ES-I3 (cell line): Measurements from ENCODE around the gene MRTFA.
"Not testable (repeated sequence)": the region's sequence is repeated elsewhere in the genome, so short reads cannot be mapped to it uniquely, and the experiment has no call there.

Experiments used
- H3K36me3 ChIP-seq: 2 replicates; pipeline ENCODE4 v1.6.1; 2013; ENCODE audit warnings: mild to moderate bottlenecking, low read length, control low read depth, moderate library complexity; ENCODE audit not compliant: insufficient read depth
- H3K4me1 ChIP-seq: 2 replicates; pipeline ENCODE4 v1.6.1; 2013; ENCODE audit warnings: mild to moderate bottlenecking, control low read depth, low read length; ENCODE audit not compliant: insufficient read depth
- H3K9ac ChIP-seq: 2 replicates; pipeline ENCODE4 v1.6.1; 2013; ENCODE audit warnings: low read depth, mild to moderate bottlenecking, low read length, moderate library complexity
- H3K9me3 ChIP-seq: 2 replicates; pipeline ENCODE4 v1.6.1; 2013; ENCODE audit warnings: mild to moderate bottlenecking, low read length, moderate library complexity; ENCODE audit not compliant: control insufficient read depth, insufficient read depth

The MRTFA gene

GRCh38 chr22:40627612-40628011, 8.9 kb downstream of the MRTFA start:
- Histone ChIP-seq H3K9ac (no peak overlapping the region), H3K36me3 (no peaks in the 10 kb centered on the region), H3K9me3 (no peaks in the 10 kb centered on the region)

GRCh38 chr22:40626851-40627250, 9.7 kb downstream of the MRTFA start:
- Histone ChIP-seq H3K4me1 (no peaks in the 10 kb centered on the region), H3K9ac (no peak overlapping the region), H3K36me3 (no peaks in the 10 kb centered on the region), H3K9me3 (no peaks in the 10 kb centered on the region)

More at GRCh38 chr22:40627612-40628011, 8.9 kb downstream of the MRTFA start:
- H3K4me1 ChIP-seq: no peaks in the 10 kb centered on the region

GRCh38 chr22:40625794-40626193, 10.7 kb downstream of the MRTFA start:
- H3K36me3 ChIP-seq, H3K9me3 ChIP-seq, H3K4me1 ChIP-seq, H3K9ac ChIP-seq: not testable (repeated sequence)

GRCh38 chr22:40625281-40625680, 11.2 kb downstream of the MRTFA start:
- not testable (repeated sequence) for H3K9me3 ChIP-seq, H3K4me1 ChIP-seq, H3K9ac ChIP-seq, H3K36me3 ChIP-seq

GRCh38 chr22:40624770-40625169, 11.7 kb downstream of the MRTFA start:
- Histone ChIP-seq H3K9me3 (no peaks in the 10 kb centered on the region), H3K4me1 (no peaks in the 10 kb centered on the region), H3K9ac (no peak overlapping the region), H3K36me3 (no peaks in the 10 kb centered on the region)

- Histone ChIP-seq H3K4me1 (no peaks in the 10 kb centered on the region), H3K9me3 (no peaks in the 10 kb centered on the region), H3K9ac (no peak overlapping the region), H3K36me3 (no peaks in the 10 kb centered on the region)
Observed at GRCh38 chr22:40621309-40622151, 15.0 kb downstream of the MRTFA start.

DNA sequence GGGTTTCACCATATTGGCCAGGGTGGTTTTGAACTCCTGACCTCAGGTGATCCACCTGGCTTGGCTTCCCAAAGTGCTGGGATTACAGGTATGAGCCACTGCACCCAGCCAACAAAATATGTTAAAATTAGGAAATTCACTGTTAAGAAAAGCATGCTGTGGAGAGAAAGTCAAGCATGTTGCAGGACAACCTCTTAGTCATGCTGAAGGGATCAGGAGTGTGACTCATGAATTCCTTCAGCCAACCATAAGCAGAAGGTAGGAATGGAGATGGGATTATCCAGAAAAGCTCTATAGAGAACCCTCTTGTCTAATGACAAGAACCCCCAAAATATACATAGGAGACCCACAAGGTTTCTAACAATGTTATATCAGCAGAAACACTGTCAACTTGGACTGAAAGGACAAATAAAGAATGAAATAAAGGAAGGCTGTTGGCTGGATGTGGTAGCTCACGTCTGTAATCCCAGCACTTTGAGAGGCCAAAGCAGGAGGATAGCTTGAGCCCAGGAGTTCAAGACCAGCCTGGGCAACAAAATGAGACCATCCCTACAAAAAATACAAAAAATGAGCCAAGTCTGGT, 16.0 kb downstream of the MRTFA start:
- Histone ChIP-seq H3K36me3 (no peaks in the 10 kb centered on the region), H3K9ac (no peak overlapping the region), H3K9me3 (no peaks in the 10 kb centered on the region), H3K4me1 (no peaks in the 10 kb centered on the region)

DNA sequence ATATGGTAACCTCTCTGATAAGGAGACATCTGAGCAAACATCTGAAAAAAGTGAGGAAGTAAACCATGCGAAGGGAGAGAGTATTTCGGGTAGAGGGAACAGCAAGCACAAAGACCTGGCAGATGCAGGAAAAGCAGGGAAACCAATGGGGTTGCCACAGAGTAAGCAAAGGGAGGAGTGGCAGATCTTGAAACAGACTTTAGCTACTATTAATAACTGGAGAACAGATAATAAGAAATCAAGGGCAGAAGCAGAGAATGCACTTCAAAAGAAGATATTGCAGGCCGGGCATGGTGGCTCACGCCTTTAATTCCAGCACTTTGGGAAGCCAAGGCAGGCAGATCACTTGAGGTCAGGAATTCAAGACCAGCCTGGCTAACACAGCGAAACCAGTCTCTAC, 18.1 kb downstream of the MRTFA start:
- Histone ChIP-seq H3K4me1 (no peaks in the 10 kb centered on the region), H3K9me3 (no peaks in the 10 kb centered on the region), H3K9ac (no peak overlapping the region), H3K36me3 (no peaks in the 10 kb centered on the region)

DNA sequence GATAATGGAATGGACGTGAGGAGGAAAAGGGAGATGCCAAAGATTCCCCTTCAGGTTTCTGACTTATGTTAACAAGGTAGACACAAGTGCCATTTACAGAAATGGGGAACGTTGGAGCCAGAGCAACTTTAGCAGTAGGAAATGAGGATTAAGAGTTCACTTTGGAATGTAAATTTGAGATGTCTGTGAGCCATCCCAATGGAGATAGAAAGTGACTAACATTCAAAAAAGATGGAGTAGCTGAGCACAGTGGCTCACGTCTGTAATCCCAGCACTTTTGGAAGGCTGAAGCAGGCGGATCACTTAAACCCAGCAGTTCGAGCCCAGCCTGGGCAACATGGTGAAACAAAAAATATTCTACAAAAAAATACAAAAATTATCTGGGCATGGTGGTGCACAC, 19.9 kb downstream of the MRTFA start:
- no peaks in the 10 kb centered on the region for H3K9me3 ChIP-seq
- H3K36me3 ChIP-seq: no peaks in the 10 kb centered on the region
- no peak overlapping the region for H3K9ac ChIP-seq
- H3K4me1 ChIP-seq: no peaks in the 10 kb centered on the region

GRCh38 chr22:40613067-40613466, 23.5 kb downstream of the MRTFA start:
- Histone ChIP-seq H3K9ac (no peak overlapping the region), H3K4me1 (peaks cover 5% of the 10 kb centered on the region), H3K9me3 (no peaks in the 10 kb centered on the region), H3K36me3 (no peaks in the 10 kb centered on the region)

GRCh38 chr22:40612291-40612751, 24.2 kb downstream of the MRTFA start:
- H3K4me1 ChIP-seq: peaks cover 9% of the 10 kb centered on the region
- no peaks in the 10 kb centered on the region for H3K9me3 ChIP-seq
- H3K36me3 ChIP-seq: no peaks in the 10 kb centered on the region
- no peak overlapping the region for H3K9ac ChIP-seq

- H3K9me3 ChIP-seq: no peaks in the 10 kb centered on the region
- H3K9ac ChIP-seq: no peak overlapping the region
- peaks cover 14% of the 10 kb centered on the region for H3K4me1 ChIP-seq
- H3K36me3 ChIP-seq: no peaks in the 10 kb centered on the region
Observed at GRCh38 chr22:40611606-40612005, 24.9 kb downstream of the MRTFA start.

DNA sequence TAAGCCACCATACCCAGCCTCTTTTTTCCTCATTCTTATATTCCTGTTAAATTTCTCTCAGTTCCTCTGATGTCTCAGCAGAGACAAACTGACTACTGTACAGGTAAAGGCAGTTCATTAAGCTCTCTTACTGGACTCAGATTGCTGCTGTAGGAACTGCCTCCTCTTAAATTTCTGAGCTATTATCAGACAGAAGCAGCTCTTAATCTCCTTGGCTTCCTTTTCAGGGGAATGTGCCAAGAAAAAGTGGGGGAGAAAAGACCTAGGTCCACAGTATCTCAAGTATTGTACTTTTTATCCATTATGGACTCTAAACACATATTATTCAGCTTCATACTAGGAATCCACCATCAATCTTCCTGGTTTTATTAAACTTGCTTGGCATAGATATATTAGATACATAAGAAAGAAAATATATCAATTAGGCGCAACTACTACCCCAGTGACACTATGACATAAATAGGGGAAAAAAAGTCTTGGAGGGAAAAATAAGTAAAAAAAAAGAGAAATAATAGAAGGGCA, 26.1 kb downstream of the MRTFA start:
- Histone ChIP-seq H3K9ac (no peak overlapping the region), H3K4me1 (peaks cover 20% of the 10 kb centered on the region)

GRCh38 chr22:40609216-40609615, 27.3 kb downstream of the MRTFA start:
- Histone ChIP-seq H3K36me3 (no peaks in the 10 kb centered on the region), H3K9me3 (no peaks in the 10 kb centered on the region), H3K4me1 (peaks cover 20% of the 10 kb centered on the region), H3K9ac (no peak overlapping the region)

More for the DNA sequence above, 26.1 kb downstream of the MRTFA start:
- Histone ChIP-seq H3K36me3 (no peaks in the 10 kb centered on the region), H3K9me3 (no peaks in the 10 kb centered on the region)

GRCh38 chr22:40607506-40607905, 29.0 kb downstream of the MRTFA start:
- Histone ChIP-seq H3K4me1 (peaks cover 20% of the 10 kb centered on the region), H3K9ac (no peak overlapping the region), H3K9me3 (no peaks in the 10 kb centered on the region), H3K36me3 (no peaks in the 10 kb centered on the region)
